Liver (tissue), 9 donors: ENCODE measurements around the gene SYNJ1. TPM values are rescaled to one million over a fixed set of nuclear protein-coding genes. Genes with fewer than 3 reads are reported as not detected.

Experiments used
- DNase-seq: peaks from one replicate; pipeline ENCODE4 v3.0.0-alpha.2; 2017; ENCODE audit warnings: low spot score
- H3K27ac ChIP-seq, 2 donors: one replicate each; pipeline ENCODE4 v1.7.0; 2013; ENCODE audit warnings: inconsistent platforms in 2 of 2, low read length in 2 of 2, control low read depth in 1 of 2, low read depth in 1 of 2, mild to moderate bottlenecking in 1 of 2
- H3K27me3 ChIP-seq, 4 donors: one replicate each; pipeline versions ENCODE4 v1.6.1 to v1.7.0; 2013; ENCODE audit warnings: low read length in 3 of 4, inconsistent platforms in 1 of 4, mild to moderate bottlenecking in 1 of 4, moderate library complexity in 1 of 4; ENCODE audit not compliant: control insufficient read depth in 4 of 4, insufficient read depth in 4 of 4
- H3K36me3 ChIP-seq, 4 donors: one replicate each; pipeline versions ENCODE4 v1.6.1 to v1.7.0; 2013; ENCODE audit warnings: low read length in 3 of 4, mild to moderate bottlenecking in 3 of 4, low read depth in 1 of 4, moderate library complexity in 1 of 4; ENCODE audit not compliant: control insufficient read depth in 4 of 4, insufficient read depth in 3 of 4
- H3K4me1 ChIP-seq, 4 donors: one replicate each; pipeline versions ENCODE4 v1.6.1 to v1.7.0; 2013; ENCODE audit warnings: low read length in 3 of 4, mild to moderate bottlenecking in 3 of 4, moderate library complexity in 1 of 4; ENCODE audit not compliant: control insufficient read depth in 4 of 4, insufficient read depth in 4 of 4
- H3K4me3 ChIP-seq, 3 donors: one replicate each; pipeline versions ENCODE4 v1.6.1 to v1.7.0; 2013; ENCODE audit warnings: low read length in 3 of 3, control low read depth in 1 of 3, low read depth in 1 of 3, mild to moderate bottlenecking in 1 of 3
- H3K9ac ChIP-seq, 2 donors: one replicate each; pipeline ENCODE4 v1.7.0; 2013; ENCODE audit warnings: low read length in 2 of 2, mild to moderate bottlenecking in 2 of 2, moderate library complexity in 2 of 2, control low read depth in 1 of 2, low read depth in 1 of 2
- H3K9me3 ChIP-seq, 4 donors: one replicate each; pipeline versions ENCODE4 v1.6.1 to v1.7.0; 2013; ENCODE audit warnings: low read length in 3 of 4; ENCODE audit not compliant: control insufficient read depth in 4 of 4
- ATF3 ChIP-seq: IDR thresholded peaks from 2 replicates; pipeline ENCODE4 v1.6.1; 2016; ENCODE audit warnings: antibody characterized with exemption
- CTCF ChIP-seq: fragments of 150-350 bp; IDR thresholded peaks from 2 replicates; pipeline ENCODE4 v1.5.1; 2017; ENCODE audit warnings: improper control_type of control experiment, low read depth, low read length; ENCODE audit not compliant: missing input control
- EGR1 ChIP-seq, 2 donors: IDR thresholded peaks; 2 replicates each; pipeline ENCODE4 v1.6.1; 2016 to 2018; ENCODE audit warnings: antibody characterized with exemption in 2 of 2, low read depth in 2 of 2
- FOXA1 ChIP-seq: IDR thresholded peaks from 2 replicates; pipeline ENCODE4 v1.6.1; 2016; ENCODE audit warnings: antibody characterized with exemption
- FOXA2 ChIP-seq: IDR thresholded peaks from 2 replicates; pipeline ENCODE4 v1.6.1; 2016; ENCODE audit warnings: antibody characterized with exemption
- GABPA ChIP-seq, 2 donors: IDR thresholded peaks in 1 of 2; conservative IDR thresholded peaks in 1 of 2; 2 replicates each; pipeline ENCODE4 v1.6.1; 2016; ENCODE audit warnings: antibody characterized with exemption in 2 of 2, mild to moderate bottlenecking in 1 of 2, moderate library complexity in 1 of 2
- HNF4A ChIP-seq, 2 donors: conservative IDR thresholded peaks; 2 replicates each; pipeline ENCODE4 v1.6.1; 2016; ENCODE audit warnings: antibody characterized with exemption in 2 of 2, mild to moderate bottlenecking in 2 of 2
- HNF4G ChIP-seq: IDR thresholded peaks from 2 replicates; pipeline ENCODE4 v1.6.1; 2016; ENCODE audit warnings: antibody characterized with exemption
- JUND ChIP-seq, 2 donors: IDR thresholded peaks; 2 replicates each; pipeline ENCODE4 v1.6.1; 2016; ENCODE audit warnings: antibody characterized with exemption in 2 of 2
- MAX ChIP-seq: IDR thresholded peaks from 2 replicates; pipeline ENCODE4 v1.6.1; 2016; ENCODE audit warnings: antibody characterized with exemption
- NR2F2 ChIP-seq: IDR thresholded peaks from 2 replicates; pipeline ENCODE4 v1.6.1; 2016; ENCODE audit warnings: antibody characterized with exemption
- RAD21 ChIP-seq, 2 donors: IDR thresholded peaks; 2 replicates each; pipeline ENCODE4 v1.6.1; 2016; ENCODE audit warnings: antibody characterized with exemption in 2 of 2, mild to moderate bottlenecking in 2 of 2
- REST ChIP-seq: IDR thresholded peaks from 2 replicates; pipeline ENCODE4 v1.6.1; 2016; ENCODE audit warnings: antibody characterized with exemption, mild to moderate bottlenecking
- RXRA ChIP-seq, 2 donors: IDR thresholded peaks; 2 replicates each; pipeline ENCODE4 v1.6.1; 2017 to 2018; ENCODE audit warnings: antibody characterized with exemption in 2 of 2, mild to moderate bottlenecking in 1 of 2
- SP1 ChIP-seq: IDR thresholded peaks from 2 replicates; pipeline ENCODE4 v1.6.1; 2018; ENCODE audit warnings: antibody characterized with exemption, mild to moderate bottlenecking
- TAF1 ChIP-seq: conservative IDR thresholded peaks from 2 replicates; pipeline ENCODE4 v1.6.1; 2016; ENCODE audit warnings: antibody characterized with exemption, mild to moderate bottlenecking
- YY1 ChIP-seq: IDR thresholded peaks from 2 replicates; pipeline ENCODE4 v1.6.1; 2016; ENCODE audit warnings: antibody characterized with exemption, mild to moderate bottlenecking
- ZBTB33 ChIP-seq: IDR thresholded peaks from 2 replicates; pipeline ENCODE4 v1.6.1; 2016; ENCODE audit warnings: antibody characterized with exemption
- WGBS: extraction: QIAGEN DNeasy Blood & Tissue Kit; methylation state at CpG from one replicate; pipeline ENCODE4 v1.1.7; 2013; 5-methylcytosine and 5-hydroxymethylcytosine counted together
- polyA plus RNA-seq, 2 donors: library from polyadenylated mRNA; stranded (reverse) in 1 of 2; unstranded in 1 of 2; fragments of 200-250 nt in 1 of 2; fragments of >200 nt in 1 of 2; fragmentation: Nextera tagmentation in 1 of 2; extraction: Ambion mirVana in 1 of 2; gene quantifications; one replicate each; pipeline versions ENCODE4 v1.2.1 to v1.2.3, GENCODE V29; 2013 to 2015
- total RNA-seq, 2 donors: library from RNA; depleted of rRNA; stranded (reverse); fragments of >200 nt; gene quantifications; one replicate each; pipeline ENCODE4 v1.2.3, GENCODE V29; 2014
- donor health status: healthy.
- donor health status: healthy.
- donor health status: healthy.
- donor health status: healthy.
- donor health status: healthy.

Gene SYNJ1
- total and polyA plus RNA-seq, 4 donors = 2.5 to 7.2 (median 5.0) TPM

GRCh38 chr21:32603131-32603530 lies 124.7 kb downstream of the SYNJ1 start:
- Histone ChIP-seq H3K36me3 (peaks cover 14 to 52% (median 39%) of the 10 kb centered on the region in 4 donors), H3K4me3 (no peak overlapping the region), H3K9ac (no peak overlapping the region), H3K27ac (no peak overlapping the region), H3K27me3 (no peaks in the 10 kb centered on the region), H3K4me1 (peaks cover 0 to 9% (median 2%) of the 10 kb centered on the region in 4 donors), H3K9me3 (no peaks in the 10 kb centered on the region)
- TF ChIP-seq CTCF (no peak), JUND (IDR thresholded peaks at IDR 0.05) (no peak), FOXA2 (no peak), RXRA (IDR thresholded peaks at IDR 0.05) (no peak), ZBTB33 (no peak), YY1 (no peak), TAF1 (no peak), RAD21 (IDR thresholded peaks at IDR 0.05) (no peak), EGR1 (IDR thresholded peaks at IDR 0.05; ENCODE audit: low read depth in 2 of 2) (no peak), FOXA1 (no peak), HNF4G (no peak), SP1 (no peak), REST (no peak), HNF4A (conservative IDR thresholded peaks at IDR 0.05) (no peak), NR2F2 (no peak), GABPA (IDR thresholded peaks at IDR 0.05 in 1 of 2, conservative IDR thresholded peaks at IDR 0.05 in 1 of 2) (no peak), MAX (no peak), ATF3 (no peak)
- DNase-seq = no peak
- 91% methylated on average over 8 of the region's 8 CpGs for WGBS
